T-helper 9 cell (primary cell): ENCODE data around the gene SPATA31D4.
"Not testable (repeated sequence)": the region's sequence is repeated elsewhere in the genome, so short reads cannot be mapped to it uniquely, and the experiment has no call there.

Source experiments
- DNase-seq: peaks from one replicate; pipeline ENCODE4 v3.0.0-alpha.2; 2020
- total RNA-seq, 2 donors: gene quantifications; one replicate each; lab custom pipeline; 2026; lab: John Stamatoyannopoulos, UW

The SPATA31D4 gene
- total RNA-seq: 0 reads per million in 2 donors

- not testable (repeated sequence) for DNase-seq
These were observed at the start of gene SPATA31D4 for GRCh38 chr9:81928305-81928704. TSS of gene SPATA31D4 (plus strand) at chr9:81928428. CDS start at chr9:81928514, 86 bp downstream.

- no peak for DNase-seq
These were observed 49.7 kb upstream of the SPATA31D4 start for GRCh38 chr9:81878530-81878929.

- no peak for DNase-seq
These were observed 48.7 kb upstream of the SPATA31D4 start for GRCh38 chr9:81879501-81879916.

GRCh38 chr9:81885602-81886001 is 42.6 kb upstream of the SPATA31D4 start:
- DNase-seq: no peak

DNA sequence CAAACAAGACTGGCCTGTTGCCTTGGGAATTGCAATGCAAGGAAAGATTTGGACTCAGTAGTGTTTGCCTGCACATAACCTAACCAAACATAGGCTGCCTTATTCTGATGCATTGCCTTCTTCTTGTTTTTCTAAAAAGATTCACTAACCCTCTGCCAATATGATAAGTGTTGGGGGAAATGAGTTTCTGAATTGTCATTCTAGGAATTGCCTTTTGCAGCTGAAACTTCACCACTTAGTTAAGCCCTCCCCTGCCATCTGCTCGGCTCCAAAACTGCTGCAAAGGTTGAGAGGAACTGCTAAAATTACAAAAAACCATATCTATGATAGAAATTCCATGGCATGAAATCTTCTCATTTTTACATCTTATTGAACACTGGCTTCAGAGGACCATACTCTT is 41.6 kb upstream of the SPATA31D4 start:
- no peak for DNase-seq

DNA sequence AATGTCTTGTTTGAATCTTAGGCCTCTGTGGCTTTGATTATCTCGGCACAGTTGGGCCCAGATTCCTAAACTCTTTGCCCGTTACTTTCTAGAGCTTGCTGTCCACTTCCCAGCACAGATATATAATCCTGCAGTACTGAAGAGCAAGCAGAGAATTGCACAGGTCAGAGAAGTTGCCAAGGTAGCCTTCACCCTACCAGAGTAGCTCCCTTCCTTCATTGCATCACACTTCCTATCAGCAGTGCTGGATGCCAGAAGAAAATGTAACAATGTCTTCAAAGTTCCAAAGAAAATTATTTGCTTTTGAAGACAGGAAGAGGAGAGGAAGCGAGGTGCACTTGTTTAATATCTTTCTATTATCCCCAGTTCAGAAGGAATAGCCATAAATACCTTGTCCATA is 38.1 kb upstream of the SPATA31D4 start:
- no peak for DNase-seq

GRCh38 chr9:81892440-81892839 is 35.8 kb upstream of the SPATA31D4 start:
- DNase-seq: no peak

- DNase-seq: no peak
These were observed 34.3 kb upstream of the SPATA31D4 start for GRCh38 chr9:81893929-81894328.

GRCh38 chr9:81894891-81895290 is 33.3 kb upstream of the SPATA31D4 start:
- no peak for DNase-seq

DNA sequence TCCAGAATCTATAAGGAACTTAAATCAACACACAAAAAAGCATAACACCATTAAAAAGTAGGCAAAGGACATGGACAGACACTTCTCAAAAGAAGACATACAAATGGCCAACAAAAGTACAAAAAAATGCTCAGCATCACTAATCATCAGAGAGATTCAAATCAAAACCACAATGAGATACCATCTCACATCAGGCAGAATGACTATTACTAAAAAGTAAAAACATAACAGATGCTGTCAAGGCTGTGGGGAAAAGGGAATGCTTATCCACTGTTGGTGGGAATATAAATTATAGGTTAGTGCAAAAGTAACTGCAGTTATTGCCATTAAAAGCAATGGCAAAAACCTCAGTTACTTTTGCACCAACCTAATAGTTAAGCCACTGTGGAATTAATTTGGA is 32.2 kb upstream of the SPATA31D4 start:
- no peak for DNase-seq

DNA sequence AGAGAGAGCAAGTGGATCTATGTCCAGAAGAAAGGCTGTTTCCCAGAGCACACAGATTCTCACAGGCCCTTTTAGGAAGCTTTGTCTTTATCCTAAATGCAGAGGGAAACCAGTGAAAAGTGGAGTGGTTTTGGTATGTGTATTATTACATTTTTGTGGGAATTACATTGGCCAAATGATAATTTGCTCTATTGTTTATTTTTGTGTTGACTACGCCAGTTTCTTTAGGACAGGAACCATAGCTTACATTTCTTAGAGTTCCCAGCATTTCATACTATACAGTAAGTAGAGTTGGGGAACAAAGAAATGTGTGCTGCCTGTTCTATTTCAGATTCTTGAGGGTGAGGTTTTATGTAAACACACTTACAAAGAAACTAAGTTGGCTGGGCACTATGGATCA is 29.4 kb upstream of the SPATA31D4 start:
- no peak for DNase-seq

DNA sequence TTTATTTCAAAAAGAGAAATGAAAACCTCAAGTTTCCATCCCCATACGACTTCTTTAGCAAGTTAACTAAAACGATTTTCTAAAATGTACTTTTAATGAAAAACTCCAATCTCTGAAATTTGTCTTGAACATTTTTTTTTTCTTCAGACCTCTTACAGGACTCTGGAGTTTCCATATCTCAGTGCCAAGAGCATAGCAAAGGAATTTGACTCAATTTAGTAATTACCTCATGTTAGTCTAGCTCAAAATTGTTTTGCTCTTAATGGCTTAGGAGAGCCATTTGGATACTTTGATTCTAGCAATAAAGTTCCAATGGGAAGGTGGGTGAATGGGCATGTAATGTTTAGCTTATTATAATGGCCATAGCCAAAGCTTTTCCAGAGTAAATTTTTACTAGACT is 26.0 kb upstream of the SPATA31D4 start:
- no peak for DNase-seq

- no peak for DNase-seq
These were observed 25.6 kb upstream of the SPATA31D4 start for GRCh38 chr9:81902626-81903025.

- no peak for DNase-seq
These were observed 21.6 kb upstream of the SPATA31D4 start for GRCh38 chr9:81906671-81907070.

DNA sequence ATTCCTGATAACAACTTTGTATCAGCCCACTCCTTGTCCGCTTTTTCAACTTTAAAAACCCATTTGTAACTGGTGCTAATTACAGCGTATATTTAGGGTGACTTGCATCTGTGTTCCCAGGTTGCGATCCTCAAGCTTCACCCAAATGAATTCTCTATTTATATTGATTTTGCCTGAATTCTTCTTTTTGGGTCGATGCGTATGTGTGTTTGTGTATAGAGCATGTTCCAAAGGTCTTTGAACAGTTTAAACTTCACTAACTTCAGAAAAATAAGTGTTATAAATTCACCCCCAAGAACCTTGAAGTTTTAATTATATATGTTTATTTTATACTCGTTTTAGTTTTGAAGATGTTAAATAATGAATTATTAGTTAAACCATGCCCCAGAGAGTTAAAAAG is 16.1 kb upstream of the SPATA31D4 start:
- no peak for DNase-seq

DNA sequence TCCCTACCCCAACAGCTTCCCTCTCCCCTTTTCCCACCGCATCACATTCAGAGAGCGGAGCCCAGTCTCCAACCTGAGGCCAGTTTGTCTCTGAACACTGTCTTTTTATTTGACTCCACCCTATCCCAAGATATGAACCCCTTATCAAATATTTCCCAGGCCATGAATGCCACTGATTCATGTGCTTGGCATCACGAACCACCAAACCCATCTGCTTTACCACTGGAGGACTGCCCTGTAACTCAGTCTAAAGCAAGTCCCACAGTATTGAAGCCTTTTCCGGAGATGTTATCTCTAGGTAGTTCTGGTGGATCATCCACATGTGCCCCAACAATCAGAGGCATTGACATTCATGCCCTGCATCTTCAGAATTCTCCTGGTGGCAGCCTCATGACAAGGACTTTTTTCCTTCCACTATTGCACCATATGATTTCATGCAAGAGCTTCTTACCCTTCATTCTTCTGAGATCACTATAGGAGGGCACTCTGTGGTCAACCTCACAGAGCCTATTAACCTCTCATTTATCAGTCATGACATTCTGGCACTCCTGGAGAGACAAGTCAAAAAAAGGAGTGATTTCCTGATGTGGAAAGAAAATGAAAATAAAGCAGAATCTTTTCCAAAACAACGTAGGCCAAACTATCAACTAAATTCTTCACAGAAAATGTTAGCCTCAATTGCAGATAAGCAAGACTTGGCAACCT is 12.3 kb upstream of the SPATA31D4 start:
- no peak for DNase-seq

GRCh38 chr9:81918507-81918906 is 9.7 kb upstream of the SPATA31D4 start:
- DNase-seq: not testable (repeated sequence)

DNA sequence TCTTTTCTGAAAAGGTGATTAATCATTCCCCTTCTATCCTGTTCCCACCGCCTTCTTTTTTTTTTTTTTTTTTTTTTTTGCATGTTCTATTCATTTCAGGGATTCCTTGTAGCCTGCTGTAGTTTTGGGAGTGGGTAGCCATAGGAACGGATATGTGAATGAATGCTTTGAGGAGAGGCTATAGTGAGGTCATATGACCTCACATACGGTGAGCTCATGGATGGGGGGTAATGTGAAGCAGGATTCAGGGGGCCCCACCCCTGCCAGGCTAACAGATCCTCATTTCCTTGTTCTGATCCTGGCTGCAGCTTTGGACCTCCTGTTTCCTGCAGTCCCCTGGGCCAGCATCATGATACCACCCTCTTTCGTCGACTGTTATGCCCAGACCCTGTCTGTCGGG is 1.9 kb downstream of the SPATA31D4 start:
- DNase-seq: not testable (repeated sequence)

DNA sequence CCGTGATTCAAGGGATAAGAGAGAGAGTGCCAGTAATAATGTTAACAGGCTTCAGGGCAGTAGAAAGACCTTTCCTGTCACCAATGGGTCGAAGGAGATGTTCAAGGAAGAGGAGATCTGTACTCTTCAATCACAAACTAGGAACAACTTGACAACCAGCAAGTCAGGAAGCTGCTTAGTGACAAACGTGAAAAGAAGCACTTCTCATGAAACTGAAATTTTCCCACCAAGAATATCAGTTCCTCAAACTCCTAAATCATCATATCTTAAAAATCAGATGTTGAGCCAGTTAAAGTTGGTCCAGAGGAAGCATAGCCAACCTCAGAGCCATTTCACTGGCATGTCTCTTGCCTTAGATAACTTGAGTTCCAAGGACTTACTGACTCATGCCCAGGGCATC is 5.3 kb downstream of the SPATA31D4 start:
- not testable (repeated sequence) for DNase-seq

DNA sequence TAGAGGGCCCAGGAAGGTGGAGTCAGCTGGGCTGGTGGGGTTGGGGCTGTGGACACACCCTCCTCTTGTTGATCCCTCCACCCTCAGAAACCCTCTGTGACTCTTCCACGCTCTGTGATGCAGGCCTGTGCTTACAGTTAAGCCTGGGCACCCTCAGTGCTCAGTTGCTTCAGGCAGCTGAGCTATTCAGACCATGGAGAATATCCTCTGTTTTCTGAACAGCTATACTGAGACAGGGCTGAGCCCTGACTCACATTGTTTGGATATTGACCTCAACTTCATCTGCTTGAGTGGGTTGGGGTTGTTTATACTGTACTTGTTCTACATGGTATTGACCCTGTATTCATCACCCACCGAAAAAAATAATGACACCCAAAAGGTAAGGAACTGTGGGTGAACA is 15.2 kb downstream of the SPATA31D4 start, which contains the start of gene SPATA31D3:
Gene SPATA31D3, plus strand, starts transcription at position 108 of the 400 bp plus-strand sequence. Its CDS starts 86 bp downstream, at position 194.
- not testable (repeated sequence) for DNase-seq

DNA sequence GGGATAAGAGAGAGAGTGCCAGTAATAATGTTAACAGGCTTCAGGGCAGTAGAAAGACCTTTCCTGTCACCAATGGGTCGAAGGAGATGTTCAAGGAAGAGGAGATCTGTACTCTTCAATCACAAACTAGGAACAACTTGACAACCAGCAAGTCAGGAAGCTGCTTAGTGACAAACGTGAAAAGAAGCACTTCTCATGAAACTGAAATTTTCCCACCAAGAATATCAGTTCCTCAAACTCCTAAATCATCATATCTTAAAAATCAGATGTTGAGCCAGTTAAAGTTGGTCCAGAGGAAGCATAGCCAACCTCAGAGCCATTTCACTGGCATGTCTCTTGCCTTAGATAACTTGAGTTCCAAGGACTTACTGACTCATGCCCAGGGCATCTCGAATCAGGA is 20.4 kb downstream of the SPATA31D4 start:
- not testable (repeated sequence) for DNase-seq

DNA sequence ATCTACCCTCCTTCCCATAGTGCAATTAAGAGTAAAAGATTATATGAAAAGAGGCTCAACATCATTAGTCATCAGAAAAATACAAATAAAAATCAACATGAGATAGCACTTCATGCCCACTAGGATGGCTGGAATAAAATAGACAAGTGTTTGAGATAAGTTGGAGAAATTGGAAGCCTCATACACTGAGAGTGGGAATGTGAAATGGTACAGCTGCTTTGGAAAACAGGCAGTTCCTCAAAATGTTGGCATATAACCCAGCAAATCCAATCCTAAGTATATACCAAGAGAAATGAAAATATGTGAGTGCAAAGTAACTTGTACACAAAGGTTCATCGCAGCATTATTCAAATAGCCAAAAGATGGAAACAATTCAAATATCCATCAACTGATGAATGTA is 24.9 kb downstream of the SPATA31D4 start:
- no peak for DNase-seq

DNA sequence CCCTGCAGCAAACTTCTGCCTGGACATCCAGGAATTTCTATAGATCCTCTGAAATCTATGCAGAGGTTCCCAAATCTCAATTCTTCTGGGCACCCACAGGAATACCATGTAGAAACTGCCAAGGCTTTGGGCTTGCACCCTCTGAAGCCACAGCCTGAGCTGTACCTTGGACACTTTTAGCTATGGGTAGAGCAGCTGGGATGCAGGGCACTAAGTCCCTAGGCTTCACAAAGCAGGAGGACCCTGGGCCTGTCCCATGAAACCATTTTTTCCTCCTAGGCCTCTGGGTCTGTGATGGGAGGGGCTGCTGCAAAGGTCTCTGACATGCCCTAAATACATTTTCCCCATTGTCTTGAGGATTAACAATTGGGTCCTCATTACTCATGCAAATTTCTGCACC is 27.4 kb downstream of the SPATA31D4 start:
- DNase-seq: no peak

- no peak for DNase-seq
These were observed 36.3 kb downstream of the SPATA31D4 start for GRCh38 chr9:81964218-81965171.
